HG03457 (cell line): Measurements from ENCODE around the gene ROR2.

ENCODE experiments used
- ATAC-seq: cut with Tn5 transposase; IDR thresholded peaks from one replicate; pipeline ENCODE4 v1.9.1; 2021; ENCODE audit warnings: moderate number of reproducible peaks; ENCODE audit not compliant: unreplicated experiment

ROR2 gene

DNA sequence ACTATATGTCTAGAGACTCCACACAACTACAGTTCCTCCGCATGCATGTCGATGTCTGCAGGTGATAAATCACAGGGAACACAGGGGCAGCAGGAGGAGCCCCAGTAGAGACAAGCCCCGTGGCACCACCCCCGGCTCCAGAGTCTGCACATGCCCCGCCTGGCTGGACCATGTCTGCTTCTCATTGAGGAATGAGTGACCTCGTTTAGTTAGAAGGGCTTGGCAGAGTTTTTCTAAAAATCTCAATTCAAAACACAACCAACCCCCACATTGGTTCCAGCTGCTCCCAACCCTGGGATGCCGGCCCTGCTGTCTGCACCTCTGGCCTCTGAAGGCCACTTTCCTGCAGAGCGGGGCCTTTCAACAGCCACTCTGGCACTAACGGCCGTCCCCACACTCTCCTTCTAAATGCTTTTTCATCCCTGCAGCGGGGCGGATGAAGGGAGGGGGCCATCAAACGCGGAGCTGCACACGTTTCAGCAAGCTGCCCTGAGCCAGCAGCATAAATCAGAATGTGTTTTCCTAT, 106.3 kb downstream of the ROR2 start:
- ATAC-seq = no peak

DNA sequence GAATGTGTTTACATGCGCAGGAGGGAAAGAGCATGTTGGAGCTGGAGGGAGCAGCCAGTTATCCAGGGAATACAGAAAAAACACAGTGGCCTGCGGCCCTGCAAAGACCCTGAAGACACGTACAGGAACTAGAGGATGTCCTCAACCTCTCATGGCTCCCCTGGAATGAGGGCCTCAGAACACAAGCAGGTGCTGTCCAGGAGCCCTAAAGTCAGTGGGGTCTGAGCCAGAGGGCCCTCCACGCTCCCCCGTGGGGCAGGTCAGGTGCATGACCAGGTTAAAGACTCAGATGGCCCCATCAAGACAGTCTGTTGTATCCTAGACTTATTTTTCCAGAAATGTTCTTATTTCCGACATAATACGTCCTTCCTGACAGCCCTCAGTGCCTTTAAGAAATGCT, 106.9 kb downstream of the ROR2 start:
- no peak for ATAC-seq

- ATAC-seq = no peak
These were observed 107.5 kb downstream of the ROR2 start for GRCh38 chr9:91842358-91843049.

GRCh38 chr9:91841591-91841990, 108.4 kb downstream of the ROR2 start:
- no peak for ATAC-seq

DNA sequence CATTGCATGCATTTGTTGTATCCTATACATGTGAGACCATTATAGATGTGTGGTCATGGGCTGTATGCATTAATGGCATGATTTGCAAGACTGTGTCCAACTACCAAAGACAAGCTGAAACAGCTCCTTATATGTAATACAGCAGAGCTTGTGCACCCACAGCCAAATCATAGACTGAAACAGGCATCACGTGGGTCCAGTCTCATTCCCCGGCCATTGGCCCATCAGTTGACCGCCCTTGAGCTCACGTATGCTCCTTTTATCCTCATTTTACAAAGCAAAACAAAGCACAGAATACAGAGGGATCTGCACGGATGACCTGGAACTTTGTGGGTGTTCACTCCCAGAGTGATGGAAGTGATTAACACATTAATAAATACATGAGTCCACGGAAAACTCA, 109.1 kb downstream of the ROR2 start:
- no peak for ATAC-seq

DNA sequence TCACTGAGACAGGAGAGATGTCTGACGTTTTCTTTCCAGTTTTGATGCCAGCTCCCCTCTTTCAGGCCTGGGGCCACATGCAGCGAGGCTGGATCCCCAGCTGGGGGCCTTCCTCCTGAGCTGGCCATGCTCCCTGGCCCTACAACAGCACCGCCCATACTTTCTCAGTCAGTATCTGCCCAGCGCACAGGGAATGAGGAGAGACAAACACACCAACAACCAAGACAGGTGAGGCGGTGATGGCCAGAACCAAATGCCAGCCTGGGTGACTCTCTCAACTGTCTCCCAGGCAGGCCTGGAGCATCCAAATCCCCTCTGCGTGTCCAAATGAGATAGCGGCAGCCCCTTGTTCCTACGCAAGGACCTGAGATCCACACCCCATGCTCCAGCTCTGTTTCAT, 109.6 kb downstream of the ROR2 start:
- ATAC-seq = no peak

DNA sequence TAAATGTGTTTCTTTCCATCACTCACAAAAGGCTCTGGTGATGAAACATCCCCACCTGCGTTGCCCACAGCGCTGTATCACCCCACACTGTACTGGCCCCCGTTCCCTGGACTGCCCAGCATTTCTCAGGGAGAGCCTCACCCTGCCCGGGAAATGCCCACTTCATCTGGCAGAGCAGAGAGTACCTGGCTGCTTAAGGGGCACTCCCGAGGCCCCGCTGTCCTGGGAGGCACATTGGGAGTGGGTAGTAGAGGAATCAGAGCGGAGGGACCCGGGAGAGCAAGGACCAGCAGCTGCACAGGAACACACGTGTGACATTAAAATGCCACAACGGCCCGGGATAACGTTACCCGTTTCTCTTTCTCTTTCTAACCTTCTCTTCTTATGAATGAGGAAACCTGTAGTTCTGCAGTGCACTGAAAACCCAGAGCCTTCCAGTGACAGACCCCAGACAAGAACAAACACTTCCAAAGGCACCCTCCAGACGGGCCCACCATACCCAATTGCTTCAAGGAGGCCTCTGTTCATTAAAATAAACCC, 110.0 kb downstream of the ROR2 start:
- ATAC-seq = no peak

DNA sequence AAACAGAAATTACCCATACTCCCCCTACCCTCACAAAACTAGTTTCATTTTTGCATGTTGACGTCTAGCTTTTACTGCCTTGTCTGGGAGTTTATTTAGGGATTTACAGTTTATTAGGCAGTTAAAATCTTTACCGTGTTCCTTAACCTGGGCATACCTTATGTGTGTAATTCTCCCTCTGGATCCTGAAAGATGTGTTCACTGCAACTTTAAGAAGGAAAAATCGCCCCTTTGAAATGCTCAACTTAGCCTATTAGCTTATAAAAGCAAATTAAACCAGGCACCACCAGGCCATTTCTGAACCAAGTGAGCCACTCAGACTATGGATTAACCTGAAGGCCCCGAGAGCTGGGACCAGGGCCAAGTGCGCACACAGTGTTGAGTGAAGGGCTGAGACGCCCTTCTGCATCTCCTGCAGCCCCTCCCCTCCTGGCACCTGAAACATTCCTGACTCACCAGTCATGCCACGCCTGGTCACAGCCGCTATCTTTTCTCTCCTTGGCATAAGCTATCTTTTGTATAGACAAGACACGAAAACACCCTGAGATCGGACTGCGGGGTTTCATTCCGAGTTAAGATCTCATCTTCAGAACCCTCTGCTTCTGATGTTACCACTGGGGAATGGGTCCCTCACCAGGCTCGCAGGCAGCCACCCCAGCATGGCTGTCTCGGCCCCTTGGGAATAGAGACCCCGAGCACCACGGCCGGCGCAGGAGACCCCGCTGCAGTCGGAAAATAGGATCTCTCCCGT, 111.9 kb downstream of the ROR2 start:
- ATAC-seq = no peak

DNA sequence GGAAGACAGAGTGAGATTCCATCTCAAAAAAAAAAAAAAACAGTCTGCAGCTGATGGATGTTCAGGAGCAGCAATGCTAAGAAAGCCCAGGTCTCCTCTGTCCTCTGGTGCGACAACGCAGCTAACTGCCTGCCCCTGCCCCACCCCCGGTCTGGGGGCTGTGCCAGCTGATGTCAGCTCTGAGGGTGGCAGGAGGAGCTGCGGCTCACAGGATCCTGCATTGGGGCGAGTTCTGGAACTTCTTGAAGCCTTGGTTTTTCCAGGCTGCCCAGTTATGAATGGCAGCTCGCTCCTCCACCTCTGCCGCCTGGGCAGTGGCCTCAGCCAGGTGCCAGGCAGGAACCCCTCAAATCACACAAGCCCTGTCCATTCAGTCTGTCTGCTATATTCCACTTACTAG, 113.5 kb downstream of the ROR2 start:
- ATAC-seq = no peak

GRCh38 chr9:91835632-91836031, 114.4 kb downstream of the ROR2 start:
- ATAC-seq = no peak

DNA sequence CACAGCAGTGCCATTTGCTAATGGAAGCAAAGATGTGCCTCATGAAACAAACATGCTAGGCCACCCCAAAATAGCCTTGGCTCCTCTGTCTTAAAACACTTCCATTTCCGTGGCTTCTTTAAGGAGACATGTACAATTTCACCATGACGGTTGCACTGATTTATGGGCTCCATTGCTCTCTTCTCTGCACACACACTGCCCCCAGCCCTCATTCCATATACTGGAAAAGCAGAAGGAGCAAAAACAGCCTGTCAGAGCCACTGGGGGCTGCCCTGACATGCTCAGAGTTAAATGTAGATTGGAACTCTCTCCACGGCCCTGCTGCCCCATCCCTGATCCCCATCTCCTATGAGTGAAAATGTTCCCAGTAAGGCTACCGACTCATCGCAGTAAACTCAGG, 114.8 kb downstream of the ROR2 start:
- ATAC-seq = no peak

- ATAC-seq = no peak
These were observed 115.3 kb downstream of the ROR2 start for GRCh38 chr9:91834740-91835139.

DNA sequence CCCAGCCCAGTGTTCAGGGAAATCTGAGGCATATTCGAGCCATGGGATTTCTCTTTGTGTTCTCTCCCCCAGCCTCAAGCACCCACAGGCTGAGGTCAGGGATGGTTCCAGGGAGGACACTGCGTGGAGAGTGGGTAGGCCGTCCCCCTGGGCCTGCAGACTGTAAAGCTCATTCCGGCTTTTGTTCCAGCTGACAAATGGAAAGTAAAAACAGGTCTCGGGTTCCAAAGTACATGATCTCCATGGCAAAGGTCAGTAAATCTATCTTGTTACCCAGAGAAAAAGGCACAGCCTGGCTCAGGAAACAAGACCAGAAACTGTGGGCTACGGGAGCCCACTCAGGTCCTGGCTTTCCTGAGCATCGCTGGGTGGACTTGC, 116.2 kb downstream of the ROR2 start:
- ATAC-seq = no peak

- ATAC-seq = no peak
These were observed 116.7 kb downstream of the ROR2 start for GRCh38 chr9:91833096-91833877.

DNA sequence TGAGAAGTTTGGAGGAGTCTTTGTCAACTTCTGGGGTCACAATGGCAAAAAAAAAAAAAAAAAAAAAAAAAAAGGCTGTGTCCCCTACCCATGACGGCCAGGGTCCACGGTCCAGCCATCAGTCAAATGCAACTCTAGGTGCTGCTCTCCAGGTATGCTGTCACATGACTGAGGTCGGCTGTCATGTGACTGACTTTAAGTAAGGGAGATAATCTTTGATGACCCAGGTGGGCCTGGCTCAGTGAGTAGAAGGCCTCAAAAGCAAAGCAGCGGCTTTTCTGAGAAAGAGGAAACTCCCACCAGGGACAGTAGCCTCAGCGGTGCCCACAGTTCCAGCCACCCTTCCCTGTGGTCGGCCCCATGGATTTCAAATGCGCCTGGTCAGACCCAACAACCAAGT, 117.7 kb downstream of the ROR2 start:
- ATAC-seq = no peak

GRCh38 chr9:91825866-91826265, 124.2 kb downstream of the ROR2 start:
- ATAC-seq = no peak

- ATAC-seq = no peak
These were observed 124.6 kb downstream of the ROR2 start for GRCh38 chr9:91825422-91825821.

- no peak for ATAC-seq
These were observed 125.3 kb downstream of the ROR2 start for GRCh38 chr9:91824601-91825305.

DNA sequence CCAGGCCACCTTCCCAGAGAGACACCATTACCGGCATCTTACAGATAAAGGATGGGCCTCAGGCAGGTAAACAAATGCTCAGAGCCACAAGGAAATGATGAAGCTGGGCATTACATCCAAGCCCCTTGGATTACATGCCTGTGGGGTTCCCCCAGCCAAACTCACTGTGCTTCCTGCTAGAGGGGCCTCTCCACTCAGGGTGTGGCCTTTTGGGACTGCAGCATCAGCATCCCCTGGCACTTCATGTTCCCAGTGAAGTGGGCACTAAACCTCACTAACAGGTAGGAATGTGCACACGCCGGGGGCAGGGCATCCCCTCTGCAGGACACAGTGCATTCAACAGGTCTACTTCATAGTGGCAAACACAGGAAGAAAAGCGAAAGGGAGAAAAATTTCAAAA, 125.9 kb downstream of the ROR2 start:
- ATAC-seq = no peak

- no peak for ATAC-seq
These were observed 128.8 kb downstream of the ROR2 start for GRCh38 chr9:91820949-91821880.
